HepG2 (cell line): ENCODE results near the gene BCLAF1. TPM values are rescaled to one million over a fixed set of nuclear protein-coding genes. Genes with fewer than 3 reads are reported as not detected.
A peak's percentile ranks its signal among the peaks of the same experiment; 100 is the strongest.

Experiments used
- ATAC-seq: fragments of 200-7000 bp; cut with Tn5 transposase; 3 replicates; pipeline ENCODE4 v1.9.1; 2020; ENCODE audit warnings: mild to moderate bottlenecking, moderate library complexity
- BruUV-seq: library from RNA; stranded (reverse); fragments of 400-500 nt; replicated peaks from 2 replicates; lab custom pipeline; 2021; lab: Mats Ljungman, UMichigan
- CTCF ChIA-PET: fragments of 300-600 bp; formaldehyde crosslinking; extraction: SDS; loops from one replicate; lab custom pipeline; 2021; ENCODE audit warnings: low total read pairs, inconsistent platforms, low intra/inter-chr PET ratio; lab: Yijun Ruan, JAX
- POLR2A ChIA-PET: fragments of 350-600 bp; sonication (Branson Sonifier 250); formaldehyde crosslinking; loops from one replicate; lab custom pipeline; 2020; ENCODE audit warnings: antibody characterized with exemption, inconsistent platforms; lab: Yijun Ruan, JAX
- DNase-seq: peaks from one replicate; pipeline ENCODE4 v3.0.0-alpha.2; 2015; ENCODE audit warnings: low spot score
- FAIRE-seq: peaks from 3 replicates; lab custom pipeline; 2011; peaks lifted over from hg19 to GRCh38; lab: Jason Lieb, UNC
- H2AFZ ChIP-seq: one replicate; pipeline ENCODE4 v1.6.1; 2011; ENCODE audit warnings: low read length, inconsistent platforms
- H3K27ac ChIP-seq: fragments of 300-600 bp; 3 replicates; pipeline ENCODE4 v1.8.0; 2011; ENCODE audit warnings: mixed run types, mild to moderate bottlenecking, mixed read lengths, low read length, inconsistent platforms; ENCODE audit not compliant: insufficient read depth; ENCODE audit errors: extremely low read length
- H3K27me3 ChIP-seq, 2 experiments: fragments of 200-600 bp in 1 of 2; 2 replicates in 1 of 2; 3 replicates in 1 of 2; pipeline versions ENCODE4 v1.6.0 to v1.8.0; 2011; ENCODE audit warnings: low read length in 2 of 2, mild to moderate bottlenecking in 2 of 2, moderate library complexity in 2 of 2, inconsistent platforms in 1 of 2; ENCODE audit not compliant: insufficient read depth in 2 of 2, control insufficient read depth in 1 of 2
- H3K36me3 ChIP-seq, 2 experiments: fragments of 200-600 bp in 1 of 2; replicated peaks in 1 of 2; 2 replicates in 1 of 2; 3 replicates in 1 of 2; pipeline versions ENCODE4 v1.5.1 to v1.8.0; 2011; ENCODE audit warnings: low read length in 2 of 2, inconsistent platforms in 1 of 2; ENCODE audit not compliant: insufficient read depth in 2 of 2, control insufficient read depth in 1 of 2
- H3K4me1 ChIP-seq: 2 replicates; pipeline ENCODE4 v1.5.1; 2012; ENCODE audit warnings: low read length, inconsistent platforms; ENCODE audit not compliant: insufficient read depth
- H3K4me2 ChIP-seq: 2 replicates; pipeline ENCODE4 v1.6.0; 2011; ENCODE audit warnings: low read depth, low read length, inconsistent platforms
- H3K4me3 ChIP-seq, 3 experiments: fragments of 200-600 bp in 1 of 3; sonication (generic), shearing (Covaris generic) in 1 of 3; replicated peaks in 1 of 3; 2 replicates each; pipeline ENCODE4 v1.5.1; 2011 to 2016; ENCODE audit warnings: low read length in 3 of 3, inconsistent platforms in 2 of 3, low read depth in 2 of 3, mild to moderate bottlenecking in 2 of 3, control low read depth in 1 of 3, mixed read lengths in 1 of 3; ENCODE audit not compliant: insufficient read depth in 1 of 3
- H3K79me2 ChIP-seq: one replicate; pipeline ENCODE4 v1.6.1; 2011; ENCODE audit warnings: low read length, inconsistent platforms; ENCODE audit not compliant: insufficient read depth
- H3K9ac ChIP-seq: 2 replicates; pipeline ENCODE4 v1.6.0; 2011; ENCODE audit warnings: mild to moderate bottlenecking, low read depth, low read length, inconsistent platforms; ENCODE audit not compliant: insufficient read depth
- H3K9me3 ChIP-seq: 2 replicates; pipeline ENCODE4 v1.5.1; 2012; ENCODE audit warnings: mild to moderate bottlenecking, low read length
- H4K20me1 ChIP-seq: 2 replicates; pipeline ENCODE4 v1.6.0; 2011; ENCODE audit warnings: inconsistent platforms, mild to moderate bottlenecking, low read length, moderate library complexity; ENCODE audit not compliant: insufficient read depth
- AHR ChIP-seq: IDR thresholded peaks from 2 replicates; pipeline ENCODE4 v1.6.1; 2018; ENCODE audit warnings: missing genetic modification reagents, missing compliant biosample characterization
- ATF7 ChIP-seq, 2 experiments: fragments of 450-650 bp in 1 of 2; sonication (generic) in 1 of 2; formaldehyde crosslinking in 1 of 2; IDR thresholded peaks; 2 replicates each; pipeline versions ENCODE4 v1.4.0 to v1.6.1; 2016 to 2020; ENCODE audit warnings: antibody characterized with exemption in 1 of 2, mild to moderate bottlenecking in 1 of 2, missing genetic modification reagents in 1 of 2
- CREB1 ChIP-seq, 2 experiments: fragments of 450-650 bp in 1 of 2; IDR thresholded peaks; 2 replicates each; pipeline ENCODE4 v1.6.1; 2016 to 2017; ENCODE audit warnings: control low read depth in 1 of 2, mild to moderate bottlenecking in 1 of 2, missing compliant biosample characterization in 1 of 2, missing genetic modification characterization in 1 of 2
- FOSL2 ChIP-seq: sonication (generic); formaldehyde crosslinking; IDR thresholded peaks from 2 replicates; pipeline ENCODE4 v1.4.0; 2020; ENCODE audit warnings: missing genetic modification reagents
- FOXK1 ChIP-seq: sonication (generic); formaldehyde crosslinking; IDR thresholded peaks from 2 replicates; pipeline ENCODE4 v1.4.0; 2020; ENCODE audit warnings: low read depth, missing genetic modification reagents, borderline replicate concordance
- HDAC2 ChIP-seq: sonication (generic); formaldehyde crosslinking; IDR thresholded peaks from 2 replicates; pipeline ENCODE4 v1.4.0; 2020; ENCODE audit warnings: missing genetic modification reagents
- NR3C1 ChIP-seq: sonication (generic); formaldehyde crosslinking; IDR thresholded peaks from 2 replicates; pipeline ENCODE4 v1.4.0; 2020; ENCODE audit warnings: missing genetic modification reagents
- RBM22 ChIP-seq: fragments of 200-400 bp; formaldehyde crosslinking; optimal IDR thresholded peaks from 2 replicates; pipeline ENCODE3; 2017; ENCODE audit warnings: mild to moderate bottlenecking, low read length, moderate library complexity
- SOX5 ChIP-seq: IDR thresholded peaks from 2 replicates; pipeline ENCODE4 v1.6.1; 2016; ENCODE audit warnings: borderline replicate concordance
- ZBTB21 ChIP-seq: sonication (generic); formaldehyde crosslinking; IDR thresholded peaks from 2 replicates; pipeline ENCODE4 v1.4.0; 2020; ENCODE audit warnings: missing genetic modification reagents
- ZFYVE20 ChIP-seq: sonication (generic); formaldehyde crosslinking; IDR thresholded peaks from 2 replicates; pipeline ENCODE4 v1.8.0; 2023; ENCODE audit warnings: low read depth, mild to moderate bottlenecking, moderate library complexity, missing genetic modification reagents, borderline replicate concordance
- ZHX1 ChIP-seq: sonication (generic); formaldehyde crosslinking; IDR thresholded peaks from 2 replicates; pipeline ENCODE4 v1.8.1; 2022; ENCODE audit warnings: low read depth, mild to moderate bottlenecking, missing genetic modification reagents
- ZNF33B ChIP-seq: sonication (generic); formaldehyde crosslinking; IDR thresholded peaks from 2 replicates; pipeline ENCODE4 v1.5.1; 2020; ENCODE audit warnings: mild to moderate bottlenecking, missing genetic modification reagents
- ZNF510 ChIP-seq: sonication (generic); formaldehyde crosslinking; IDR thresholded peaks from 2 replicates; pipeline ENCODE4 v1.4.0; 2020; ENCODE audit warnings: low read depth, mild to moderate bottlenecking, missing genetic modification reagents
- ZNF7 ChIP-seq: IDR thresholded peaks from 2 replicates; pipeline ENCODE4 v1.6.1; 2016; ENCODE audit warnings: missing biosample characterization, missing genetic modification reagents
- WGBS: methylation state at CpG from one replicate; pipeline ENCODE4 v1.1.6; 2017; ENCODE audit warnings: low lambda C conversion rate; 5-methylcytosine and 5-hydroxymethylcytosine counted together
- in situ Hi-C: cut with HindIII; loops from 2 replicates; pipeline ENCODE4 v1.10.0; 2017; ENCODE audit warnings: low pct_unique_long_range_greater_than_20kb; ENCODE audit not compliant: extremely low pct_ligation_motif_present
- intact Hi-C: fragments of 100-400 bp; cut with micrococcal nuclease; formaldehyde crosslinking; loops from one replicate; pipeline ENCODE4 v1.10.0; 2022; ENCODE audit not compliant: unreplicated experiment
- polyA plus RNA-seq, 8 experiments: library from polyadenylated mRNA; depleted of rRNA in 3 of 8; stranded (reverse) in 7 of 8; unstranded in 1 of 8; fragments of >200 nt; fragmentation: Illumina TruSeq in 4 of 8; extraction: Trizol in 4 of 8; gene quantifications; 2 replicates each; pipeline versions ENCODE4 v1.2.1 to v1.2.3, GENCODE V29; 2011 to 2016; ENCODE audit warnings: low read depth in 4 of 8, missing spikeins in 1 of 8, mixed read lengths in 1 of 8; ENCODE audit not compliant: insufficient read depth in 1 of 8
- total RNA-seq, 5 experiments: library from RNA; depleted of rRNA; stranded (reverse); fragments of >200 nt; fragmentation: Illumina TruSeq; extraction: Trizol; gene quantifications; 2 replicates each; pipeline ENCODE4 v1.2.3, GENCODE V29; 2016; ENCODE audit warnings: low read depth in 1 of 5

BCLAF1 gene
- total and polyA plus RNA-seq, 2 of the 13 experiments (the other 11 are each of a cell fraction or from before 2014, with no cell fraction given) = 55.3 to 292 TPM

GRCh38 chr6:136330634-136331033 lies 41.0 kb upstream of the BCLAF1 start:
- Histone ChIP-seq H3K36me3 (no peaks in the 10 kb centered on the region), H3K27ac (no peak overlapping the region), H3K27me3 (peaks cover 2 to 16% of the 10 kb centered on the region in 2 experiments; a peak in 3 of 5 replicates), H3K9me3 (no peaks in the 10 kb centered on the region), H4K20me1 (no peaks in the 10 kb centered on the region), H3K4me1 (peaks cover 14% of the 10 kb centered on the region; the same call in 1 of the 2 replicates), H2AFZ (no peak overlapping the region), H3K4me2 (no peak overlapping the region), H3K9ac (no peak overlapping the region), H3K4me3 (no peak overlapping the region), H3K79me2 (no peaks in the 10 kb centered on the region)
- ChIA-PET CTCF (no interaction called here), POLR2A (no interaction called here)
- DNase-seq = no peak
- ATAC-seq = no peak
- no TSS peak for BruUV-seq
- in situ Hi-C loops (no loop called here), intact Hi-C loops (no loop called here)
- no peak for FAIRE-seq
- no peak for TF ChIP-seq NR3C1 (CRISPR knock-in tag)
- TF ChIP-seq FOSL2 (CRISPR knock-in tag) = peak; percentile 58
- WGBS = 66% methylated on average over 8 of the region's 8 CpGs

- no peak for TF ChIP-seq ZHX1 (CRISPR knock-in tag)
- no peak for TF ChIP-seq AHR (CRISPR knock-in tag)
- no peak for TF ChIP-seq ZFYVE20 (CRISPR knock-in tag)
- 0 out of 2 replicates have a peak, but pooled peaks have one; percentile 51 for TF ChIP-seq ZBTB21 (CRISPR knock-in tag)
- peak; percentile 99 for TF ChIP-seq CREB1 (IDR thresholded peaks at IDR 0.05)
- TF ChIP-seq CREB1 (CRISPR knock-in tag; IDR thresholded peaks at IDR 0.05) = no peak
- peak; percentile 100 for TF ChIP-seq ATF7 (IDR thresholded peaks at IDR 0.05)
- no peak for TF ChIP-seq ATF7 (CRISPR knock-in tag; IDR thresholded peaks at IDR 0.05)
- TF ChIP-seq FOXK1 (CRISPR knock-in tag) = no peak
- TF ChIP-seq SOX5 (CRISPR knock-in tag) = no peak
- TF ChIP-seq ZNF33B = no peak
- TF ChIP-seq ZNF510 = no peak
- TF ChIP-seq ZNF7 (CRISPR knock-in tag) = peak; percentile 11; the same call in 1 of the 2 replicates
- no peak for TF ChIP-seq RBM22
- no peak for TF ChIP-seq HDAC2 (CRISPR knock-in tag)
- H3K9ac ChIP-seq = no peak overlapping the region
- intact Hi-C loops (no loop called here), in situ Hi-C loops (no loop called here)
- 6% methylated on average over 8 of the region's 8 CpGs for WGBS
- no peaks in the 10 kb centered on the region for H4K20me1 ChIP-seq
- peaks cover 8% of the 10 kb centered on the region for H3K4me1 ChIP-seq
- ATAC-seq (peak; percentile 76), DNase-seq (peak; percentile 18), FAIRE-seq (no peak)
- H3K36me3 ChIP-seq = no peaks in the 10 kb centered on the region
- H3K4me2 ChIP-seq = no peak overlapping the region
- no TSS peak for BruUV-seq
- H3K9me3 ChIP-seq = no peaks in the 10 kb centered on the region
- no peak overlapping the region for H2AFZ ChIP-seq
- CTCF ChIA-PET = no interaction called here
- no peak overlapping the region for H3K4me3 ChIP-seq
- no peaks in the 10 kb centered on the region; a peak in 2 of 5 replicates for H3K27me3 ChIP-seq
- POLR2A ChIA-PET = no interaction called here
- H3K27ac ChIP-seq = no peak overlapping the region
- no peaks in the 10 kb centered on the region for H3K79me2 ChIP-seq
Measured at GRCh38 chr6:136326038-136326553, 36.5 kb upstream of the BCLAF1 start.
